B cell (primary cell): Measurements from ENCODE around the gene CTTN. TPM values are rescaled to one million over a fixed set of nuclear protein-coding genes. Genes with fewer than 3 reads are reported as not detected.

Experiments
- ATAC-seq: fragments of 200-7000 bp; cut with Tn5 transposase; one replicate; pipeline ENCODE4 v1.10.0; 2021; ENCODE audit warnings: low read depth, mild to moderate bottlenecking, moderate number of reproducible peaks, moderate library complexity
- CTCF ChIA-PET: fragments of 350-600 bp; sonication (Branson Sonifier 250); formaldehyde crosslinking; loops from one replicate; lab custom pipeline; 2021; ENCODE audit warnings: antibody characterized with exemption, inconsistent platforms; lab: Charles Lee
- POLR2A ChIA-PET: fragments of 350-600 bp; sonication (Branson Sonifier 250); formaldehyde crosslinking; loops from one replicate; lab custom pipeline; 2021; ENCODE audit warnings: antibody characterized with exemption; lab: Charles Lee
- DNase-seq: peaks from one replicate; pipeline ENCODE4 v3.0.0; 2013
- H2AFZ ChIP-seq: 2 replicates; pipeline ENCODE4 v1.6.1; 2012; ENCODE audit warnings: mild to moderate bottlenecking, low read depth, low read length; ENCODE audit not compliant: insufficient read depth, poor library complexity, severe bottlenecking
- H3K27ac ChIP-seq, 2 donors: 1 replicate in 1 of 2; 2 replicates in 1 of 2; pipeline ENCODE4 v1.5.1; 2012 to 2013; ENCODE audit warnings: low read length in 2 of 2, mild to moderate bottlenecking in 2 of 2, moderate library complexity in 1 of 2
- H3K27me3 ChIP-seq, 4 experiments: fragments of 200-600 bp in 1 of 4; sonication (generic) in 1 of 4; replicated peaks in 1 of 4; 1 replicate in 2 of 4; 2 replicates in 2 of 4; pipeline versions ENCODE4 v1.6.1 to v1.7.0; 2013 to 2016; ENCODE audit warnings: low read length in 3 of 4, mild to moderate bottlenecking in 2 of 4, mixed read lengths in 1 of 4, moderate library complexity in 1 of 4; ENCODE audit not compliant: insufficient read depth in 4 of 4, control insufficient read depth in 3 of 4; ENCODE audit errors: control extremely low read depth in 1 of 4
- H3K36me3 ChIP-seq, 2 experiments: replicated peaks in 1 of 2; 1 replicate in 1 of 2; 2 replicates in 1 of 2; pipeline versions ENCODE4 v1.6.1 to v1.7.1; 2013; ENCODE audit warnings: low read length in 1 of 2; ENCODE audit not compliant: insufficient read depth in 2 of 2, control insufficient read depth in 1 of 2; ENCODE audit errors: control extremely low read depth in 1 of 2, extremely low read depth in 1 of 2
- H3K4me1 ChIP-seq, 2 donors: fragments of 200-600 bp in 1 of 2; sonication (generic) in 1 of 2; 1 replicate in 1 of 2; 2 replicates in 1 of 2; pipeline versions ENCODE4 v1.5.1 to v1.6.1; 2013 to 2017; ENCODE audit warnings: low read length in 2 of 2; ENCODE audit not compliant: control insufficient read depth in 2 of 2, insufficient read depth in 2 of 2
- H3K4me2 ChIP-seq: replicated peaks from 2 replicates; pipeline ENCODE3; 2012; ENCODE audit warnings: mild to moderate bottlenecking, low read depth, low read length; ENCODE audit not compliant: poor library complexity, severe bottlenecking
- H3K4me3 ChIP-seq, 5 experiments: fragments of 200-600 bp in 1 of 5; sonication (generic) in 1 of 5; 1 replicate in 3 of 5; 2 replicates in 2 of 5; pipeline versions ENCODE4 v1.5.1 to v1.7.0; 2011 to 2016; ENCODE audit warnings: low read length in 4 of 5, mild to moderate bottlenecking in 4 of 5, low read depth in 2 of 5, control low read depth in 1 of 5, moderate library complexity in 1 of 5; ENCODE audit not compliant: insufficient read depth in 1 of 5; ENCODE audit errors: control extremely low read depth in 1 of 5, extremely low read depth in 1 of 5
- H3K79me2 ChIP-seq: fragments of 200-600 bp; sonication (generic); one replicate; pipeline ENCODE4 v1.6.0; 2016; ENCODE audit warnings: low read length; ENCODE audit not compliant: control insufficient read depth, insufficient read depth
- H3K9ac ChIP-seq: fragments of 200-600 bp; sonication (generic); 2 replicates; pipeline ENCODE4 v1.6.1; 2017; ENCODE audit warnings: mild to moderate bottlenecking, low read length, moderate library complexity
- H3K9me3 ChIP-seq, 3 donors: one replicate each; pipeline versions ENCODE4 v1.6.1 to v1.7.1; 2013; ENCODE audit warnings: low read length in 2 of 3; ENCODE audit not compliant: control insufficient read depth in 2 of 3, insufficient read depth in 1 of 3; ENCODE audit errors: control extremely low read depth in 1 of 3
- H4K20me1 ChIP-seq: 2 replicates; pipeline ENCODE4 v1.6.0; 2012; ENCODE audit warnings: mild to moderate bottlenecking, low read length; ENCODE audit not compliant: insufficient read depth, control insufficient read depth, poor library complexity, severe bottlenecking
- H3K27ac Mint-ChIP-seq: one replicate; pipeline ENCODE4 v1.8.0; 2021; ENCODE audit warnings: mixed read lengths
- H3K27me3 Mint-ChIP-seq: one replicate; pipeline ENCODE4 v1.8.0; 2021; ENCODE audit warnings: mixed read lengths
- H3K4me1 Mint-ChIP-seq: one replicate; pipeline ENCODE4 v1.8.0; 2021; ENCODE audit warnings: mixed read lengths
- H3K4me3 Mint-ChIP-seq: one replicate; pipeline ENCODE4 v1.8.0; 2021; ENCODE audit warnings: mixed read lengths
- H3K9me3 Mint-ChIP-seq: one replicate; pipeline ENCODE4 v1.8.0; 2022; ENCODE audit warnings: mixed read lengths; ENCODE audit not compliant: insufficient read depth
- CTCF ChIP-seq: fragments of 200-600 bp; IDR thresholded peaks from one replicate; pipeline ENCODE4 v1.8.0; 2022; ENCODE audit warnings: antibody characterized with exemption, mild to moderate bottlenecking
- EZH2 ChIP-seq: IDR thresholded peaks from 2 replicates; pipeline ENCODE4 v1.6.1; 2012; ENCODE audit warnings: borderline replicate concordance, low read depth, mild to moderate bottlenecking, moderate library complexity, low read length; ENCODE audit not compliant: insufficient read depth, poor library complexity, severe bottlenecking
- WGBS: methylation state at CpG from one replicate; pipeline ENCODE4 v1.1.5; 2013; ENCODE audit warnings: missing lambda C conversion rate; ENCODE audit not compliant: insufficient coverage; 5-methylcytosine and 5-hydroxymethylcytosine counted together
- intact Hi-C: fragments of 100-400 bp; cut with micrococcal nuclease; formaldehyde crosslinking; loops from one replicate; pipeline ENCODE4 v1.10.0; 2022
- polyA plus RNA-seq: library from polyadenylated mRNA; depleted of rRNA; stranded (reverse); fragments of >200 nt; gene quantifications from 2 replicates; pipeline ENCODE4 v1.2.3, GENCODE V29; 2012
- total RNA-seq, 2 donors: library from RNA; stranded (reverse); fragments of 120-200 nt in 1 of 2; gene quantifications; 1 replicate in 1 of 2; 2 replicates in 1 of 2; pipeline versions ENCODE4 v1.2.3 to v1.2.4, GENCODE V29; 2013 to 2022

The CTTN gene
- total and polyA plus RNA-seq, 2 donors (not counting 1 experiment from before 2014, with no cell fraction given): 0.34 TPM; not detected in 1

- no CpG with 5 or more reads among the region's 1 CpG for WGBS
- no peak overlapping the region for H3K4me3 Mint-ChIP-seq
- ATAC-seq (no peak), DNase-seq (no peak)
- H3K9me3 Mint-ChIP-seq: peaks cover 4% of the 10 kb centered on the region
- H4K20me1 ChIP-seq: no peaks in the 10 kb centered on the region
- peaks cover 0 to 19% (median 6%) of the 10 kb centered on the region in 3 donors for H3K9me3 ChIP-seq
- peaks cover 0 to 8% (median 2%) of the 10 kb centered on the region in 4 experiments for H3K27me3 ChIP-seq
- peaks cover 26% of the 10 kb centered on the region for H3K27me3 Mint-ChIP-seq
- H3K9ac ChIP-seq: no peak overlapping the region
- ChIA-PET CTCF (no interaction called here), POLR2A (no interaction called here)
- H3K36me3 ChIP-seq: no peaks in the 10 kb centered on the region
- H3K4me1 ChIP-seq: no peaks in the 10 kb centered on the region
- H3K4me3 ChIP-seq: no peak overlapping the region
- no peak overlapping the region for H2AFZ ChIP-seq
- intact Hi-C loops: no loop called here
- H3K27ac Mint-ChIP-seq: no peak overlapping the region
- H3K27ac ChIP-seq: no peak overlapping the region
- TF ChIP-seq EZH2 (no peak), CTCF (no peak)
- no peak overlapping the region for H3K4me2 ChIP-seq
- H3K4me1 Mint-ChIP-seq: no peaks in the 10 kb centered on the region
- no peaks in the 10 kb centered on the region for H3K79me2 ChIP-seq
Observed at GRCh38 chr11:70455354-70455753, 57.0 kb downstream of the CTTN start.

- H3K9me3 ChIP-seq: peaks cover 0 to 4% (median 0%) of the 10 kb centered on the region in 3 donors
- H3K9ac ChIP-seq: no peak overlapping the region
- H3K4me2 ChIP-seq: no peak overlapping the region
- no peak overlapping the region for H3K4me3 ChIP-seq
- H4K20me1 ChIP-seq: no peaks in the 10 kb centered on the region
- DNase-seq (no peak), ATAC-seq (no peak)
- Mint-ChIP-seq H3K4me3 (no peak overlapping the region), H3K27ac (no peak overlapping the region), H3K9me3 (no peaks in the 10 kb centered on the region), H3K27me3 (peaks cover 35% of the 10 kb centered on the region), H3K4me1 (no peaks in the 10 kb centered on the region)
- H3K27me3 ChIP-seq: peaks cover 0 to 4% (median 2%) of the 10 kb centered on the region in 4 experiments
- H3K79me2 ChIP-seq: no peaks in the 10 kb centered on the region
- POLR2A ChIA-PET: no interaction called here
- no peaks in the 10 kb centered on the region for H3K4me1 ChIP-seq
- CTCF ChIA-PET: no interaction called here
- TF ChIP-seq CTCF (no peak), EZH2 (no peak)
- intact Hi-C loops: no loop called here
- no peak overlapping the region for H3K27ac ChIP-seq
- H2AFZ ChIP-seq: no peak overlapping the region
- WGBS: 71% methylated on average over 20 of the region's 31 CpGs
- H3K36me3 ChIP-seq: no peaks in the 10 kb centered on the region
Observed at GRCh38 chr11:70456921-70457532, 58.7 kb downstream of the CTTN start.
